DND-41 (cell line): ENCODE results near the gene FAM120A.

Experiments used
- EZH2 ChIP-seq: IDR thresholded peaks from 3 replicates; pipeline ENCODE4 v1.6.1; 2012; ENCODE audit warnings: borderline replicate concordance, low read depth, mild to moderate bottlenecking, moderate library complexity, low read length, inconsistent platforms; ENCODE audit not compliant: severe bottlenecking
- TF ChIP-seq, protein P1 (sequence below): IDR thresholded peaks from 2 replicates; pipeline ENCODE4 v1.5.1; 2012; ENCODE audit warnings: borderline replicate concordance, low read length, moderate library complexity, mild to moderate bottlenecking; ENCODE audit not compliant: poor library complexity, severe bottlenecking; ENCODE audit errors: extremely low read depth

DNA sequence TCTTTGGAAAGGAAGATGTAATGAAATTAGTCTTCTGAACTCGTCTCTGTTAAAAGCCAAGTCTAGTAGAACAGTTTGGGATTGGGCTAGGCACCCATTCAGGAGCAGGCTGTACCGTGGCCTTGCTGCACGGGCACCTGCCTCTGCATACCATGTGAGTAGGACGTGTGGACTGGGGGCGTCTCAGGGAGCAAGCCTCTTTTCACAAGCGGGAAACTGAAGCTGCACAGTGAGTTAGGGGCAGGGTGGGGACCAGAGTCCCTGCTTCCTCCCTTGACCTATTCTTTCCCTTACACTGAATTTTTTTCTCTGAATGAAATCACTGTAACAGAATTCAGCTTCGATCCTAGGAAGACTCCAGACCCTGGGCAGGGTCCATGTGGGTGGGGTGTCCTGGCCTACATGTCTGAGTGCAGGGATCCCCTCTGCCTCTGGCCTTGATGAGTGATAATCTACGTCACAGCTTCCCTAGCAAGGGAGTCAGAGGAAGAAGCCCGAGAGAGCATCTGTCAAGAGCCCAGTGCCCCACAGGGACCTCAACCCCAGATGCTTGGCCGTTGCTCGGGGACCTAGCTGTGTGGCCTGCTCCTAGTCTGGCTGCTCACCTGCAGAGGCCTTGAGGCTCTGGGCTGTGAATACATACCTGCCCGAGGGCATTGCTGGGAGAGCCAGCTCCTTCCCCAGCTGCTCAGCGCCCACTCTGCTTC is 140.0 kb downstream of the FAM120A start:
- TF ChIP-seq, protein P1, sequence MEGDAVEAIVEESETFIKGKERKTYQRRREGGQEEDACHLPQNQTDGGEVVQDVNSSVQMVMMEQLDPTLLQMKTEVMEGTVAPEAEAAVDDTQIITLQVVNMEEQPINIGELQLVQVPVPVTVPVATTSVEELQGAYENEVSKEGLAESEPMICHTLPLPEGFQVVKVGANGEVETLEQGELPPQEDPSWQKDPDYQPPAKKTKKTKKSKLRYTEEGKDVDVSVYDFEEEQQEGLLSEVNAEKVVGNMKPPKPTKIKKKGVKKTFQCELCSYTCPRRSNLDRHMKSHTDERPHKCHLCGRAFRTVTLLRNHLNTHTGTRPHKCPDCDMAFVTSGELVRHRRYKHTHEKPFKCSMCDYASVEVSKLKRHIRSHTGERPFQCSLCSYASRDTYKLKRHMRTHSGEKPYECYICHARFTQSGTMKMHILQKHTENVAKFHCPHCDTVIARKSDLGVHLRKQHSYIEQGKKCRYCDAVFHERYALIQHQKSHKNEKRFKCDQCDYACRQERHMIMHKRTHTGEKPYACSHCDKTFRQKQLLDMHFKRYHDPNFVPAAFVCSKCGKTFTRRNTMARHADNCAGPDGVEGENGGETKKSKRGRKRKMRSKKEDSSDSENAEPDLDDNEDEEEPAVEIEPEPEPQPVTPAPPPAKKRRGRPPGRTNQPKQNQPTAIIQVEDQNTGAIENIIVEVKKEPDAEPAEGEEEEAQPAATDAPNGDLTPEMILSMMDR: no peak
- no peak for TF ChIP-seq EZH2
